HG02981 (cell line): Measurements from ENCODE around the gene MRRF.
A peak's percentile ranks its signal among the peaks of the same experiment; 100 is the strongest.
"Not testable (repeated sequence)": the region's sequence is repeated elsewhere in the genome, so short reads cannot be mapped to it uniquely, and the experiment has no call there.

ENCODE experiments used
- ATAC-seq: cut with Tn5 transposase; IDR thresholded peaks from one replicate; pipeline ENCODE4 v1.9.1; 2021; ENCODE audit warnings: mild to moderate bottlenecking, moderate library complexity; ENCODE audit not compliant: unreplicated experiment

The MRRF gene

GRCh38 chr9:122350577-122351355 is 86.1 kb downstream of the MRRF start:
- peak; percentile 82 for ATAC-seq

GRCh38 chr9:122354536-122355199 is 90.0 kb downstream of the MRRF start:
- ATAC-seq, result no peak

GRCh38 chr9:122355336-122355875 is 90.7 kb downstream of the MRRF start:
- no peak for ATAC-seq

- no peak for ATAC-seq
These were observed 91.9 kb downstream of the MRRF start for GRCh38 chr9:122356627-122357026.

- no peak for ATAC-seq
These were observed 96.2 kb downstream of the MRRF start for GRCh38 chr9:122360891-122361290.

- not testable (repeated sequence) for ATAC-seq
These were observed 98.4 kb downstream of the MRRF start for GRCh38 chr9:122363131-122363530.

- no peak for ATAC-seq
These were observed 99.6 kb downstream of the MRRF start for GRCh38 chr9:122364117-122364782.

GRCh38 chr9:122364783-122365150 is 100.1 kb downstream of the MRRF start:
- no peak for ATAC-seq

GRCh38 chr9:122366074-122366660 is 101.5 kb downstream of the MRRF start:
- ATAC-seq, result no peak

- ATAC-seq, result no peak
These were observed 102.4 kb downstream of the MRRF start for GRCh38 chr9:122367065-122367464.

- no peak for ATAC-seq
These were observed 103.2 kb downstream of the MRRF start for GRCh38 chr9:122367774-122368460.

GRCh38 chr9:122368642-122369041 is 104.0 kb downstream of the MRRF start:
- ATAC-seq, result no peak

GRCh38 chr9:122370303-122370702 is 105.6 kb downstream of the MRRF start:
- ATAC-seq, result peak; percentile 41

- ATAC-seq, result peak; percentile 43
These were observed 106.4 kb downstream of the MRRF start, which contains the start of gene PTGS1 for GRCh38 chr9:122370869-122371755. TSS of gene PTGS1 (plus strand) at chr9:122371024. CDS start at chr9:122371085, 61 bp downstream.

GRCh38 chr9:122371846-122372245 is 107.2 kb downstream of the MRRF start:
- ATAC-seq, result no peak

GRCh38 chr9:122372856-122373845 is 108.5 kb downstream of the MRRF start:
- ATAC-seq, result no peak

GRCh38 chr9:122374885-122375420 is 110.3 kb downstream of the MRRF start:
- no peak for ATAC-seq

- ATAC-seq, result no peak
These were observed 112.1 kb downstream of the MRRF start for GRCh38 chr9:122376796-122377195.
